ENCODE results near the gene IGLL1.
"Not testable (repeated sequence)": the region's sequence is repeated elsewhere in the genome, so short reads cannot be mapped to it uniquely, and the experiment has no call there.

IGLL1 gene

GRCh38 chr22:23626286-23626975 lies 46.3 kb upstream of the IGLL1 start:
- Histone ChIP-seq H3K27ac (replicated peaks; ENCODE audit: low read length) (no peak overlapping the region), H3K9ac (ENCODE audit: low read depth, low read length, poor library complexity) (no peak overlapping the region), H3K36me3 (replicated peaks in 1 of 2; ENCODE audit: control insufficient read depth in 2 of 2, insufficient read depth in 2 of 2, low read length in 2 of 2) (no peaks in the 10 kb centered on the region), H2BK15ac (ENCODE audit: low read length) (no peak overlapping the region), H3K18ac (ENCODE audit: low read length) (no peak overlapping the region), H3K4me2 (ENCODE audit: insufficient read depth, low read length, poor library complexity, severe bottlenecking) (no peak overlapping the region), H2BK120ac (ENCODE audit: low read depth, low read length) (no peak overlapping the region), H3K4me1 (ENCODE audit: control insufficient read depth in 2 of 2, insufficient read depth in 1 of 2, low read depth in 1 of 2, low read length in 2 of 2) (peaks cover 0 to 7% of the 10 kb centered on the region in 2 donors), H4K8ac (ENCODE audit: low read depth, low read length) (no peak overlapping the region), H2AK5ac (ENCODE audit: low read depth, low read length) (no peak overlapping the region), H3K4me3 (ENCODE audit: low read length in 2 of 2) (no peak overlapping the region), H3K4ac (ENCODE audit: low read length) (no peak overlapping the region), H2BK12ac (ENCODE audit: low read length) (no peak overlapping the region), H3K79me1 (ENCODE audit: low read depth, low read length) (no peaks in the 10 kb centered on the region), H4K91ac (ENCODE audit: low read depth, low read length, poor library complexity) (no peak overlapping the region), H3K9me3 (replicated peaks in 1 of 2; ENCODE audit: control insufficient read depth in 2 of 2, insufficient read depth in 1 of 2, low read depth in 1 of 2, low read length in 2 of 2) (no peaks in the 10 kb centered on the region), H3K23ac (ENCODE audit: low read depth, low read length, poor library complexity) (no peak overlapping the region), H3K14ac (ENCODE audit: low read length) (no peak overlapping the region), H3K27me3 (ENCODE audit: control insufficient read depth in 3 of 3, insufficient read depth in 3 of 3, low read depth in 1 of 3, low read length in 3 of 3) (peaks cover 0 to 4% (median 0%) of the 10 kb centered on the region in 3 experiments), H2BK5ac (ENCODE audit: low read length) (no peak overlapping the region), H2AFZ (ENCODE audit: low read length) (no peak overlapping the region)
- no peak for DNase-seq (ENCODE audit: low spot score)
- WGBS, 2 donors (ENCODE audit: extremely low coverage in 2 of 2, insufficient read length in 2 of 2, insufficient replicate concordance in 1 of 2): no CpG with 5 or more reads among the region's 2 CpGs

- Histone ChIP-seq H3K14ac (ENCODE audit: low read length) (no peak overlapping the region), H3K23ac (ENCODE audit: low read depth, low read length, poor library complexity) (no peak overlapping the region), H2AK5ac (ENCODE audit: low read depth, low read length) (no peak overlapping the region), H3K4ac (ENCODE audit: low read length) (no peak overlapping the region), H3K4me1 (ENCODE audit: control insufficient read depth in 2 of 2, insufficient read depth in 1 of 2, low read depth in 1 of 2, low read length in 2 of 2) (peaks cover 5 to 16% of the 10 kb centered on the region in 2 donors), H3K79me1 (ENCODE audit: low read depth, low read length) (no peaks in the 10 kb centered on the region), H3K27ac (replicated peaks; ENCODE audit: low read length) (no peak overlapping the region), H3K4me2 (ENCODE audit: insufficient read depth, low read length, poor library complexity, severe bottlenecking) (no peak overlapping the region), H2BK12ac (ENCODE audit: low read length) (no peak overlapping the region), H2BK15ac (ENCODE audit: low read length) (no peak overlapping the region), H3K36me3 (replicated peaks in 1 of 2; ENCODE audit: control insufficient read depth in 2 of 2, insufficient read depth in 2 of 2, low read length in 2 of 2) (no peaks in the 10 kb centered on the region), H2BK5ac (ENCODE audit: low read length) (no peak overlapping the region), H2BK120ac (ENCODE audit: low read depth, low read length) (no peak overlapping the region), H3K4me3 (ENCODE audit: low read length in 2 of 2) (no peak overlapping the region), H3K9me3 (replicated peaks in 1 of 2; ENCODE audit: control insufficient read depth in 2 of 2, insufficient read depth in 1 of 2, low read depth in 1 of 2, low read length in 2 of 2) (no peaks in the 10 kb centered on the region), H3K27me3 (ENCODE audit: control insufficient read depth in 3 of 3, insufficient read depth in 3 of 3, low read depth in 1 of 3, low read length in 3 of 3) (peaks cover 0 to 8% (median 0%) of the 10 kb centered on the region in 3 experiments), H2AFZ (ENCODE audit: low read length) (no peak overlapping the region), H3K18ac (ENCODE audit: low read length) (no peak overlapping the region), H4K91ac (ENCODE audit: low read depth, low read length, poor library complexity) (no peak overlapping the region), H3K9ac (ENCODE audit: low read depth, low read length, poor library complexity) (no peak overlapping the region), H4K8ac (ENCODE audit: low read depth, low read length) (no peak overlapping the region)
- WGBS, 2 donors (ENCODE audit: extremely low coverage in 2 of 2, insufficient read length in 2 of 2, insufficient replicate concordance in 1 of 2): no CpG with 5 or more reads among the region's 2 CpGs
- DNase-seq (ENCODE audit: low spot score): no peak
These were observed 42.5 kb upstream of the IGLL1 start for GRCh38 chr22:23622634-23623033.

GRCh38 chr22:23621916-23622315 lies 41.8 kb upstream of the IGLL1 start:
- H2AFZ ChIP-seq (ENCODE audit: low read length); H2BK15ac ChIP-seq (ENCODE audit: low read length); H3K23ac ChIP-seq (ENCODE audit: low read depth, low read length, poor library complexity); H4K91ac ChIP-seq (ENCODE audit: low read depth, low read length, poor library complexity); H3K4ac ChIP-seq (ENCODE audit: low read length); H2BK12ac ChIP-seq (ENCODE audit: low read length); H3K27me3 ChIP-seq (ENCODE audit: control insufficient read depth in 3 of 3, insufficient read depth in 3 of 3, low read depth in 1 of 3, low read length in 3 of 3); H3K14ac ChIP-seq (ENCODE audit: low read length); H3K4me3 ChIP-seq (ENCODE audit: low read length in 2 of 2); H3K4me2 ChIP-seq (ENCODE audit: insufficient read depth, low read length, poor library complexity, severe bottlenecking); H3K79me1 ChIP-seq (ENCODE audit: low read depth, low read length); DNase-seq (ENCODE audit: low spot score); H3K9me3 ChIP-seq (replicated peaks in 1 of 2; ENCODE audit: control insufficient read depth in 2 of 2, insufficient read depth in 1 of 2, low read depth in 1 of 2, low read length in 2 of 2); H3K36me3 ChIP-seq (replicated peaks in 1 of 2; ENCODE audit: control insufficient read depth in 2 of 2, insufficient read depth in 2 of 2, low read length in 2 of 2); H3K27ac ChIP-seq (replicated peaks; ENCODE audit: low read length); H3K18ac ChIP-seq (ENCODE audit: low read length); H4K8ac ChIP-seq (ENCODE audit: low read depth, low read length); H2BK120ac ChIP-seq (ENCODE audit: low read depth, low read length); H2AK5ac ChIP-seq (ENCODE audit: low read depth, low read length); H3K9ac ChIP-seq (ENCODE audit: low read depth, low read length, poor library complexity); H2BK5ac ChIP-seq (ENCODE audit: low read length): not testable (repeated sequence)
- WGBS, 2 donors (ENCODE audit: extremely low coverage in 2 of 2, insufficient read length in 2 of 2, insufficient replicate concordance in 1 of 2): no CpG with 5 or more reads among the region's 2 CpGs
- H3K4me1 ChIP-seq (ENCODE audit: control insufficient read depth in 2 of 2, insufficient read depth in 1 of 2, low read depth in 1 of 2, low read length in 2 of 2): peaks cover 5 to 16% of the 10 kb centered on the region in 2 donors

GRCh38 chr22:23621082-23621780 lies 41.1 kb upstream of the IGLL1 start:
- peak overlapping the region; percentile 64 for H3K27ac ChIP-seq (replicated peaks; ENCODE audit: low read length)
- H2BK5ac ChIP-seq (ENCODE audit: low read length): no peak overlapping the region
- H3K4me1 ChIP-seq (ENCODE audit: control insufficient read depth in 2 of 2, insufficient read depth in 1 of 2, low read depth in 1 of 2, low read length in 2 of 2): peaks cover 5 to 16% of the 10 kb centered on the region in 2 donors
- no CpG with 5 or more reads among the region's 9 CpGs for WGBS, 2 donors (ENCODE audit: extremely low coverage in 2 of 2, insufficient read length in 2 of 2, insufficient replicate concordance in 1 of 2)
- H3K9ac ChIP-seq (ENCODE audit: low read depth, low read length, poor library complexity): no peak overlapping the region
- H2BK15ac ChIP-seq (ENCODE audit: low read length): no peak overlapping the region
- no peak overlapping the region for H3K23ac ChIP-seq (ENCODE audit: low read depth, low read length, poor library complexity)
- no peaks in the 10 kb centered on the region for H3K79me1 ChIP-seq (ENCODE audit: low read depth, low read length)
- no peak overlapping the region for H2AFZ ChIP-seq (ENCODE audit: low read length)
- H3K27me3 ChIP-seq (ENCODE audit: control insufficient read depth in 3 of 3, insufficient read depth in 3 of 3, low read depth in 1 of 3, low read length in 3 of 3): peaks cover 0 to 8% (median 0%) of the 10 kb centered on the region in 3 experiments
- H2BK12ac ChIP-seq (ENCODE audit: low read length): no peak overlapping the region
- H3K4me2 ChIP-seq (ENCODE audit: insufficient read depth, low read length, poor library complexity, severe bottlenecking): no peak overlapping the region
- H3K4me3 ChIP-seq (ENCODE audit: low read length in 2 of 2): no peak overlapping the region
- no peaks in the 10 kb centered on the region for H3K9me3 ChIP-seq (replicated peaks in 1 of 2; ENCODE audit: control insufficient read depth in 2 of 2, insufficient read depth in 1 of 2, low read depth in 1 of 2, low read length in 2 of 2)
- H2BK120ac ChIP-seq (ENCODE audit: low read depth, low read length): no peak overlapping the region
- no peak for DNase-seq (ENCODE audit: low spot score)
- H4K91ac ChIP-seq (ENCODE audit: low read depth, low read length, poor library complexity): no peak overlapping the region
- H3K4ac ChIP-seq (ENCODE audit: low read length): no peak overlapping the region
- H2AK5ac ChIP-seq (ENCODE audit: low read depth, low read length): no peak overlapping the region
- H4K8ac ChIP-seq (ENCODE audit: low read depth, low read length): no peak overlapping the region
- H3K36me3 ChIP-seq (replicated peaks in 1 of 2; ENCODE audit: control insufficient read depth in 2 of 2, insufficient read depth in 2 of 2, low read length in 2 of 2): no peaks in the 10 kb centered on the region
- no peak overlapping the region for H3K14ac ChIP-seq (ENCODE audit: low read length)
- no peak overlapping the region for H3K18ac ChIP-seq (ENCODE audit: low read length)
